ENCODE results near the gene WNK3. TPM values are rescaled to one million over a fixed set of nuclear protein-coding genes. Genes with fewer than 3 reads are reported as not detected.

Gene WNK3
- total and polyA plus RNA-seq, 5 donors: 0.45 to 4.3 (median 2.6) TPM

GRCh38 chrX:54306379-54306778 is 51.5 kb downstream of the WNK3 start:
- Histone ChIP-seq H3K4me1 (ENCODE audit: control insufficient read depth, insufficient read depth, low read length) (no peaks in the 10 kb centered on the region), H3K27me3 (ENCODE audit: control insufficient read depth, insufficient read depth) (no peaks in the 10 kb centered on the region), H3K9me3 (ENCODE audit: control insufficient read depth, low read length) (no peaks in the 10 kb centered on the region), H3K27ac (ENCODE audit: low read length) (no peak overlapping the region), H3K4me3 (ENCODE audit: low read length) (no peak overlapping the region)
- intact Hi-C loops (cut with DNase I): no loop called here
- DNase-seq (no peak), ATAC-seq (no peak)
- WGBS: 98% methylated on average over 2 of the region's 2 CpGs

DNA sequence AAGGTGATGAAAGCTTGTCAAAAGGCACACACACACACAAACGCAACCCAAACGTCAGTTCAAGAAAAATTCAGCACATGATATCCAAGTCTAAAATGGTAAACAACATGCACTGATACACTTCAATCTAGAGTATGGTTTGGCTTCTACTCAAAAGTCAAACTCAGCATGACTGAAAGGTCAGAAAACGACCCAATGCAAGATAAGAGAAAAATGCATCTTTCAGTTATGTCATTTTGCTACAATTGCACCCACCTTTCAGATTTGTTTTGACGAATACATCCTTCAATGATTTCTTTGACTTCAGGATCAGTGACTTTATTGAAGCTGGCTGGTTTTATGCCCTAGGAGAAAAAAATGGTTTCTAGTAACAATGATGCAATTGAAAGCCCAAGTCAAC is 56.3 kb downstream of the WNK3 start:
- no peak overlapping the region for H3K4me3 ChIP-seq (ENCODE audit: low read length)
- ATAC-seq: no peak
- no peak overlapping the region for H3K27ac ChIP-seq (ENCODE audit: low read length)
- 42% methylated on average over 4 of the region's 4 CpGs for WGBS
- H3K27me3 ChIP-seq (ENCODE audit: control insufficient read depth, insufficient read depth): no peaks in the 10 kb centered on the region
- H3K4me1 ChIP-seq (ENCODE audit: control insufficient read depth, insufficient read depth, low read length): no peaks in the 10 kb centered on the region
- no peaks in the 10 kb centered on the region for H3K9me3 ChIP-seq (ENCODE audit: control insufficient read depth, low read length)
- no peak for DNase-seq
- intact Hi-C loops (cut with DNase I): no loop called here

DNA sequence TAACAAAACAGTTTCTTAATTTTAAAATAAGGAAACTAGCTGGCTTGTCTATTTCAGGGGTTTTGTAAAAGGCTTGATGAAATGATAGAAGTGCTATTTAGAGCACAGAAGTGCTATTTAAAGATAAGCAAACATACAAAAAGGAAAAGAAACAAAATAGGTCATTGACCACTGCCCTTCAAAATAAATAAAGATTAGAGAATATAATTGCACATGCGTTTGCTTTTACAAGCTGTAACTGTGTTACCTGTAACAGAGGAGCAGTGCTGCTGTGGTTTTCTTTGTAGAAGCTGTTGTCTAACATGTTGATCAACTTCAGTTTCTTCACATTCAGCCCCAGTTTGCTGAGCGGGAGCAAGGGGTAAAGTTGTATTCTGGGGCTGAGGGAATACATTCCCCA is 63.5 kb downstream of the WNK3 start:
- DNase-seq: no peak
- no peak overlapping the region for H3K4me3 ChIP-seq (ENCODE audit: low read length)
- H3K27ac ChIP-seq (ENCODE audit: low read length): no peak overlapping the region
- WGBS: 81% methylated on average over 2 of the region's 2 CpGs
- intact Hi-C loops (cut with DNase I): no loop called here
- no peaks in the 10 kb centered on the region for H3K9me3 ChIP-seq (ENCODE audit: control insufficient read depth, low read length)
- ATAC-seq: no peak
- no peaks in the 10 kb centered on the region for H3K4me1 ChIP-seq (ENCODE audit: control insufficient read depth, insufficient read depth, low read length)
- H3K27me3 ChIP-seq (ENCODE audit: control insufficient read depth, insufficient read depth): no peaks in the 10 kb centered on the region

DNA sequence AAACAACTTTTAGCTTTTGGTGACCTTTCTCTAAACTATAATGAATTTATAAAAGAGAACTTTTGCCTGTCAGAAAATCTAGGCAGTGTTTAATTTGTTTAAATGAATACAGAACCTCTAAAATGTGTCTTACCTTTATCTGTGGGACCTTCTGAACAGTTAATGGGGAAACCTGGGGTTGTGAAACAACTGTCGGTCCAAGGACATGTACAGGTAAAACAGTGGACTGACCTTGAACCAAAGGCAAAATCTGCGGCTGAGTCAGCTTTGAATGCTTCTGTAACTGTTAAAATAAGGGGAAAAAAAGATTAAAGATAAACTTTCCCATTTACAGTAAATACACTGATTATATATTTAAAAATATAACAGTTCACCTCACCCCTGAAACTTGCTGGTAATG is 65.1 kb downstream of the WNK3 start:
- H3K4me1 ChIP-seq (ENCODE audit: control insufficient read depth, insufficient read depth, low read length): no peaks in the 10 kb centered on the region
- ATAC-seq (no peak), DNase-seq (no peak)
- no peaks in the 10 kb centered on the region for H3K27me3 ChIP-seq (ENCODE audit: control insufficient read depth, insufficient read depth)
- WGBS: 99% methylated on average over 2 of the region's 2 CpGs
- H3K27ac ChIP-seq (ENCODE audit: low read length): no peak overlapping the region
- no peak overlapping the region for H3K4me3 ChIP-seq (ENCODE audit: low read length)
- intact Hi-C loops (cut with DNase I): no loop called here
- H3K9me3 ChIP-seq (ENCODE audit: control insufficient read depth, low read length): no peaks in the 10 kb centered on the region

DNA sequence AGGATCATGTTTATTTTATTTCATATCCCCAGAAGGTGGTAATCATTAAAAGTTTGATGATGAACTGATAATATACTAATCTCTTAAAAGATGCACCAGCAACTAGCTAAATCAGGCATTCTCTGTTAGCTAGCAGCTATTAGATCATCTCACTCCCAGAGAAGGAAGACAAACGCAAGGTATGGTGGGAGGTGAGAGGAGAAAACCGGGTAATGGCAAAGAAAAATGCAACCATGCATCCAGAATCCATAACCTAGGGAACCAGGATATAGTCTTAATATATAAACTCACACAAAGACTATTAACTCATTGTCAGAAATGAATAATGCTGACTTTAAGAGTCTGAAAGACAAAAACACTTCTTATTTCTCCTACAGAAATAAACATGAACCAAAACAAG is 66.1 kb downstream of the WNK3 start:
- no peaks in the 10 kb centered on the region for H3K27me3 ChIP-seq (ENCODE audit: control insufficient read depth, insufficient read depth)
- H3K9me3 ChIP-seq (ENCODE audit: control insufficient read depth, low read length): no peaks in the 10 kb centered on the region
- H3K4me3 ChIP-seq (ENCODE audit: low read length): no peak overlapping the region
- intact Hi-C loops (cut with DNase I): no loop called here
- 92% methylated on average over 2 of the region's 2 CpGs for WGBS
- no peak overlapping the region for H3K27ac ChIP-seq (ENCODE audit: low read length)
- ATAC-seq: no peak
- no peak for DNase-seq
- H3K4me1 ChIP-seq (ENCODE audit: control insufficient read depth, insufficient read depth, low read length): no peaks in the 10 kb centered on the region

GRCh38 chrX:54288968-54289367 is 68.9 kb downstream of the WNK3 start:
- ATAC-seq: no peak

DNA sequence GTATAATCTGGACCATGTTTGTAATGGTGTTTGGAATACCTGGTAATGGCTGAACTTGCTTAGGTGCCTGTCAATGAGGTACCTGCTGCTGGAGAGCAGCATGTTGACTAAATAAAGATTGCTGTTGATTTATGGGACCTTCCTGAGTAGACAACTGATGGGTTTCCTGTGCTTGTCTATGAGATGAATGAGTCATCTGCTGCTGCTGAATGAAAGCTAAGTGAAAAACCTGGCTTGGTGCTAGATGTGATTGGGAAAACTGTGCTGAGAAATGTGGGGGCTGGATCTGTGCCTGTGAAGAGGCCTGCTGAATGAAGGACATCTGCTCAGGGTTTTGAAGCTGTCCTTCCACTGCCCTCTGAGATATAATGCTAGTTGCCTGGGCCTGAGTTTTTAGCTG is 69.6 kb downstream of the WNK3 start:
- no peaks in the 10 kb centered on the region for H3K27me3 ChIP-seq (ENCODE audit: control insufficient read depth, insufficient read depth)
- H3K27ac ChIP-seq (ENCODE audit: low read length): no peak overlapping the region
- no peak overlapping the region for H3K4me3 ChIP-seq (ENCODE audit: low read length)
- DNase-seq (no peak), ATAC-seq (no peak)
- intact Hi-C loops (cut with DNase I): no loop called here
- no peaks in the 10 kb centered on the region for H3K4me1 ChIP-seq (ENCODE audit: control insufficient read depth, insufficient read depth, low read length)
- no peaks in the 10 kb centered on the region for H3K9me3 ChIP-seq (ENCODE audit: control insufficient read depth, low read length)

More at GRCh38 chrX:54288968-54289367, 68.9 kb downstream of the WNK3 start:
- no peak for DNase-seq
- H3K27ac ChIP-seq (ENCODE audit: low read length): no peak overlapping the region
- WGBS: 39% methylated on average over 2 of the region's 2 CpGs
- H3K9me3 ChIP-seq (ENCODE audit: control insufficient read depth, low read length): no peaks in the 10 kb centered on the region
- H3K4me1 ChIP-seq (ENCODE audit: control insufficient read depth, insufficient read depth, low read length): no peaks in the 10 kb centered on the region
- intact Hi-C loops (cut with DNase I): no loop called here
- H3K27me3 ChIP-seq (ENCODE audit: control insufficient read depth, insufficient read depth): no peaks in the 10 kb centered on the region
- H3K4me3 ChIP-seq (ENCODE audit: low read length): no peak overlapping the region

DNA sequence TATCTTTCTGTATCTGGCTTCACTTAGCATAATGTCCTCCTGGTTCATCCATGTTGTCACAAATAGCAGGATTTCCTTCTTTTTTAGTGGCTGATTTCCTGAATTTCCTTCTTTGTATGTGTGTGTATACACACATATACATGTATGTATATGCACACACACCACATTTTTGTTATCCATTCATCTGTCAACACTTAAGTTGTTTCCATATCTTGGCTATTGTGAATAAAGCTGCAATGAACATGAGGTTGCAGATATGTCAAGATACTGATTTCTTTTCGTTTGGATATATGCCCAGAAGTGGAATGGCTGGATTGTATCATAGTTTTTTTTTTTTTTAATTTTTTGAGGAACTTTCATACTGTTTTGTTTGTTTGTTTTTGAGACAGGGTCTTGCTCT is 76.2 kb downstream of the WNK3 start:
- DNase-seq: no peak
- intact Hi-C loops (cut with DNase I): no loop called here
- H3K4me3 ChIP-seq (ENCODE audit: low read length): no peak overlapping the region
- no peak overlapping the region for H3K27ac ChIP-seq (ENCODE audit: low read length)
- 31% methylated on average over 1 of the region's 1 CpG for WGBS
- no peaks in the 10 kb centered on the region for H3K27me3 ChIP-seq (ENCODE audit: control insufficient read depth, insufficient read depth)
- no peaks in the 10 kb centered on the region for H3K9me3 ChIP-seq (ENCODE audit: control insufficient read depth, low read length)
- ATAC-seq: no peak
- H3K4me1 ChIP-seq (ENCODE audit: control insufficient read depth, insufficient read depth, low read length): no peaks in the 10 kb centered on the region

DNA sequence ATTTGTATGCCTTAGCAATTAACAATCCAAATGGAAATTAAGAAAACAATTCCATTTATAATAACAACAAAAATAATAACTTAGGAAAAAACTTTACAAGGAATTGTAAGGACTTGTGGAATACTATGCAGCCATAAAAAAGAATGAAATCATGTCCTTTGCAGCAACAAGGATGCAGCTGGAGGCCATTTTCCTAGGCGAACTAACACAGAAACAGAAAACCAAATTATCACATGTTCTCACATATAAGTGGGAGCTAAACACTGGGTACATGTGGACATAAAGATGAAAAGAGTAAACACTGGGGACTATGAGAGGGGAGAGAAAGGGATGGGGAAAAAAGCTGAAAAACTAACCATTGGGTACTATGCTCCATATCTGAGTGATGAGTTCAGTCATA is 77.4 kb downstream of the WNK3 start:
- no peak for ATAC-seq
- Histone ChIP-seq H3K27ac (ENCODE audit: low read length) (no peak overlapping the region), H3K4me1 (ENCODE audit: control insufficient read depth, insufficient read depth, low read length) (no peaks in the 10 kb centered on the region), H3K9me3 (ENCODE audit: control insufficient read depth, low read length) (no peaks in the 10 kb centered on the region), H3K4me3 (ENCODE audit: low read length) (no peak overlapping the region), H3K27me3 (ENCODE audit: control insufficient read depth, insufficient read depth) (no peaks in the 10 kb centered on the region)
- no peak for DNase-seq
- intact Hi-C loops (cut with DNase I): no loop called here
- WGBS: 100% methylated on average over 1 of the region's 1 CpG

DNA sequence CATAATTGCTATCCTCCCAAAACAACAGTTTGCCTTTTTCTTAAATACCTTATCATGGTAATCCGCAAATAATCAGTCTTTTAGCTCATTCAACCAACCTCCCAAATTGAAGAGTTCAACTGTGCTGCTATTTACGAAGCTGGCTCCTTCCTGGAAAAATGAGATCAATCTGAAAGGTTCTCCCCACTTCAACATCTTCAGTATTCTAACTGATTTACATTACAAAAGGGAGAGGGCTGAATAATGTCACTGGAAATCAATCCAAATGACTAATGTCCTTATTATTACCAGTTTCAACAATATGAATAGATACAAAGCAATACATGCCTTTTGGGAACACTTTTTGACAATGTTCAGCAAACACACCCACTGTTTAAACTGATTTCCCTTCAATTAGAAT is 86.2 kb downstream of the WNK3 start:
- H3K4me3 ChIP-seq (ENCODE audit: low read length): no peak overlapping the region
- ATAC-seq: no peak
- H3K4me1 ChIP-seq (ENCODE audit: control insufficient read depth, insufficient read depth, low read length): no peaks in the 10 kb centered on the region
- H3K9me3 ChIP-seq (ENCODE audit: control insufficient read depth, low read length): no peaks in the 10 kb centered on the region
- no peaks in the 10 kb centered on the region for H3K27me3 ChIP-seq (ENCODE audit: control insufficient read depth, insufficient read depth)
- no peak overlapping the region for H3K27ac ChIP-seq (ENCODE audit: low read length)
- intact Hi-C loops (cut with DNase I): no loop called here
- DNase-seq: no peak
- 84% methylated on average over 2 of the region's 2 CpGs for WGBS

DNA sequence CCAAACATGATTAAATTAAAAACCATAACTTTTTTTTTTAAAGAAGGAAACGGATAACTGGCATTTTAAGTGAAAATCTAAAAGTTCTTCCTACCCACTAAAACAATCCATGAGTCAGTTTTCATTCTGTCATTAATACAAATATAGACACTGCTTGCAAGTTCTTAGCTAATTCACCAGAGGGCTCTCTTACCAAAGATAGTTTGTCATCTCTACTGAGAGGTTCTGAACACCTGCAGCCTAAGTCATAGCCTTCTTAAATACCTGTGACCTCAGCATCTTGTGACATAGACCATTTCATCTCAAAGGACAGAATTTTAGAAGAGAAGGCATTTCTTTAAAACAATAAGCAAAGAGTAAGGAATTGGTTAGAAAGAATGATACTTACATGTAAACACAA is 109.5 kb downstream of the WNK3 start:
- H3K4me3 ChIP-seq (ENCODE audit: low read length): no peak overlapping the region
- no peaks in the 10 kb centered on the region for H3K27me3 ChIP-seq (ENCODE audit: control insufficient read depth, insufficient read depth)
- intact Hi-C loops (cut with DNase I): no loop called here
- WGBS: 71% methylated on average over 1 of the region's 1 CpG
- ATAC-seq (peak in 1 of 2 donors; percentile 23), DNase-seq (no peak)
- no peak overlapping the region for H3K27ac ChIP-seq (ENCODE audit: low read length)
- no peaks in the 10 kb centered on the region for H3K9me3 ChIP-seq (ENCODE audit: control insufficient read depth, low read length)
- no peaks in the 10 kb centered on the region for H3K4me1 ChIP-seq (ENCODE audit: control insufficient read depth, insufficient read depth, low read length)

GRCh38 chrX:54246866-54247265 is 111.0 kb downstream of the WNK3 start:
- Histone ChIP-seq H3K9me3 (ENCODE audit: control insufficient read depth, low read length) (no peaks in the 10 kb centered on the region), H3K27ac (ENCODE audit: low read length) (no peak overlapping the region), H3K4me1 (ENCODE audit: control insufficient read depth, insufficient read depth, low read length) (no peaks in the 10 kb centered on the region), H3K27me3 (ENCODE audit: control insufficient read depth, insufficient read depth) (no peaks in the 10 kb centered on the region), H3K4me3 (ENCODE audit: low read length) (no peak overlapping the region)
- intact Hi-C loops (cut with DNase I): no loop called here
- ATAC-seq (no peak), DNase-seq (no peak)

Measured in right cardiac atrium (tissue), 5 donors.